ENCODE results near the gene NFYC.

Gene NFYC

GRCh38 chr1:40780678-40781607 is 89.4 kb downstream of the NFYC start:
- TF ChIP-seq CTCF (IDR thresholded peaks at IDR 0.05; ENCODE audit: low read depth, low read length): no peak
- H3K4me3 ChIP-seq (ENCODE audit: low read depth, low read length): no peak overlapping the region

- H3K4me3 ChIP-seq (ENCODE audit: low read depth, low read length): no peak overlapping the region
- no peak for TF ChIP-seq CTCF (IDR thresholded peaks at IDR 0.05; ENCODE audit: low read depth, low read length)
Observed at GRCh38 chr1:40781608-40781971, 90.1 kb downstream of the NFYC start.

GRCh38 chr1:40782371-40782956 is 91.0 kb downstream of the NFYC start:
- no peak for TF ChIP-seq CTCF (IDR thresholded peaks at IDR 0.05; ENCODE audit: low read depth, low read length)
- 0 out of 2 replicates have a peak overlapping the region, but pooled peaks have one; percentile 5 for H3K4me3 ChIP-seq (ENCODE audit: low read depth, low read length)

- peak within 1 kb of the TSS; percentile 32 for H3K4me3 ChIP-seq (ENCODE audit: low read depth, low read length)
- no peak for TF ChIP-seq CTCF (IDR thresholded peaks at IDR 0.05; ENCODE audit: low read depth, low read length)
Observed at GRCh38 chr1:40783001-40783905, 91.7 kb downstream of the NFYC start, which contains the start of gene KCNQ4. Gene KCNQ4, plus strand, starts transcription at chr1:40783787. Its CDS starts 307 bp downstream, at chr1:40784094.

GRCh38 chr1:40784141-40784770 is 92.8 kb downstream of the NFYC start:
- TF ChIP-seq CTCF (IDR thresholded peaks at IDR 0.05; ENCODE audit: low read depth, low read length): no peak
- no peak overlapping the region for H3K4me3 ChIP-seq (ENCODE audit: low read depth, low read length)

- TF ChIP-seq CTCF (IDR thresholded peaks at IDR 0.05; ENCODE audit: low read depth, low read length): no peak
- no peak overlapping the region for H3K4me3 ChIP-seq (ENCODE audit: low read depth, low read length)
Observed at GRCh38 chr1:40784771-40785151, 93.3 kb downstream of the NFYC start.

Measured in WI38 (cell line).